Epithelial cell of prostate (primary cell): Measurements from ENCODE around the gene ASAP3.
"Not testable (repeated sequence)": the region's sequence is repeated elsewhere in the genome, so short reads cannot be mapped to it uniquely, and the experiment has no call there.

Source experiments
- DNase-seq: peaks from one replicate; pipeline ENCODE4 v3.0.0-alpha.2; 2011; ENCODE audit warnings: low read depth, low spot score
- H3K27ac ChIP-seq: fragments of 450-650 bp; 2 replicates; pipeline ENCODE4 v1.5.1; 2017; ENCODE audit warnings: mild to moderate bottlenecking

ASAP3 gene

DNA sequence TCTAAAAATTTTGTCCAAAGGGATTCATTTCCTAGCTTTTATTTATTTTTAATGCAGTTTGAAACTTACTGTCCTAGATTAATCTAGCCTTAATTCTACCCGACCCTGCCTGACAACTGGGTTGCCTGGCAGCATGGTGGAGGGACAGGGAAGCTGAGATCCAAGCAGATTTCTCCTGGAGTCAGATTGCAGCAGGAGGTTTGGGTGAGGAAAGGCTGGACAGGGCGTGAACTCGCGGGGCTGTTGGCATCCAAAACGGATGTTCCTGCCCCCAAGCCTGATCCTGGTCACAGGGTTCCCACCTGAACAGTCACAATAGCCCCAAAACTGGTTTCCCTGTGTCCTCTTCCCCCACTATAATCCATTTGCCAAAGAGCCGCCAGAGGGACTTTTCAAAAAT lies 82.7 kb downstream of the ASAP3 start:
- no peak for DNase-seq
- H3K27ac ChIP-seq = peak overlapping the region; percentile 91

DNA sequence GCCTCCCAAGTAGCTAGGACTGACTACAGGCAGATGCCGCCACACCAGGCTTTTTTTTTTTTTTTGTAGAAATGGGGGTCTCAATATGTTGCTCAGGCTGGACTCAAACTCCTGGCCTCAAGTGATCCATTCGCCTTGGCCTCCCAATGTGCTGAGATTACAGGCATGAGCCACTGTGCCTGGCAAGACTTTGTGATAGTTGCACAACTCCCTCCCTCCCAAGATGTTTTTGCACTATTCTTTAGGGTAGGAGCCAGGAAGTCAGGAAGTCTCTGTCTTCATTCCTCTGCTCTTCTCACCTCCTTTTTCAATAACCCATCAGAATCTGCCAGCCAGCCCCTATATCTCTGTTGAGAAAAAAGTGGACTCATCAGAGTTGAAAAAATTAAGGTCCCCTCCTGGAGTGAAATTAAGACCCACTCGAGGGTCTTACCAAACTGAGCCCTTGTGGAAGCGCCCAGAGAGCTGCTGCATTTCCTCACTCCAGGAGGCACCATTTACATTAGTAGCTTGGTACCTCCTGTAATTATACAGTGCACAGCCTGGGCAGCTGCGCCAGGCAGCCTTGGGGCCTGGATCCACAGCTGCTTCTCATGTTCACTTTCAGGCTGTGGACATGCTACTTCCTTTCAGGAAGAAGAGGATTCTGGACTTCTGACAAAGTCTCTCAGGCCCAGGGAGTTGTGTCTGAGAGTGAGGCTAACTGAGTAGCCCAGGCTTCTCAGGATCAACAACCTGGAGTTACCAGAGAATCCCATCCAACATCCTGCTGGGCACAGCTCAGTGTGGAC lies 83.5 kb downstream of the ASAP3 start:
- H3K27ac ChIP-seq = peak overlapping the region; percentile 2
- DNase-seq = no peak

DNA sequence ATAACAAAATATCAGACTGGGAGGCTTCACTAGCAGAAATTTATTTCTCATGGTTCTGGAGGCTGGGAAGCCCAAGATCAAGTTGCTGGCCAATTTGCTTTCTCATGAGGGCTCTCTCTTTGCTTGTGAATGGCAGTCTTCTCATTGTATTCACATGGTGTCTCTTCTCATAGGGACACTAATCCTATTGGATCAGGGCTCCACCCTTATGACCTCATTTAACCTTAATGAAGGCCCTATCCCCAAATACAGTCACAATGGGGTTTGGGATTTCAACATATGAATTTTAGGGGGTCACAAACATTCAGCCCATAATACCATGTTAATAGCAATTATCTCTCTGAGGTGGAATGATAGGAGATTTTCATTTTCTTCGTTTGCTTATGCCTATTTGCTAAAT lies 84.8 kb downstream of the ASAP3 start:
- H3K27ac ChIP-seq = no peak overlapping the region
- DNase-seq = no peak

DNA sequence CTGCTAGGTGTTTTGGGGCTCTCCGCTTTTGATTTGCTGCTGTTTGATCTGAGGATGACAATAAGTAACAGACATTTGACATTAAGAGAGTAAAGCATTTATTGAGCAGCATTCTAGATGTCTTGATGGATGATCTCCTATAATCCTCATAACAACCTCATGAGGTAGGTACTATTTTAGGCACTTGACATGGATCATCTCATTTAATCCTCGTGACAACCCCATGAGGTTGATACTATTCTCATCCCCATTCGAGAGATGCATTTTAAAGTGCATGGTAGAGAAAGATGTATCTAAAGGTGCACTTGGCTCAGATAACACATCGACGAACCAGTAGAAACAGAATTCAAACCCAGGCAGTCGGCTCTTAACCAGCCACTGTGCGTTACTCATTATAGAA lies 86.1 kb downstream of the ASAP3 start:
- DNase-seq = no peak
- H3K27ac ChIP-seq = no peak overlapping the region

DNA sequence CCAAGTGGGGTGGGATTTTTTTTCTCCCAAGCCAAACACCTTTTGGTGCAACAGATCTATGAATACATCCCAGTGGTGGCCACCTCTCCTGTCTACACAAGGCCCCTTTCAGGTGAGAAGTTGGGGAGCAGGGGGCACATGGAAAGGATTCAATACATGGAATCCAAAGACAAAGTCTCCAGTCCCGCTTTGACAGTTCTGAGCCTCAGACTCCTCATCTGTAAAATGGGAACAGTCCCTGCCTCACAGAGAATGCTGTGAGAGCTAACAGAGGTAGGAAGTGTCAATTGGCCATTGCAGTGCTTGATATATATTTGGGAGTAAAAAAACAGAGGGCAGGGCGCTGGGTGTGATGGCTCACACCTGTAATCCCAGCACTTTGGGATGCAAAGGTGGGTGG lies 87.6 kb downstream of the ASAP3 start:
- H3K27ac ChIP-seq = no peak overlapping the region
- DNase-seq = no peak

DNA sequence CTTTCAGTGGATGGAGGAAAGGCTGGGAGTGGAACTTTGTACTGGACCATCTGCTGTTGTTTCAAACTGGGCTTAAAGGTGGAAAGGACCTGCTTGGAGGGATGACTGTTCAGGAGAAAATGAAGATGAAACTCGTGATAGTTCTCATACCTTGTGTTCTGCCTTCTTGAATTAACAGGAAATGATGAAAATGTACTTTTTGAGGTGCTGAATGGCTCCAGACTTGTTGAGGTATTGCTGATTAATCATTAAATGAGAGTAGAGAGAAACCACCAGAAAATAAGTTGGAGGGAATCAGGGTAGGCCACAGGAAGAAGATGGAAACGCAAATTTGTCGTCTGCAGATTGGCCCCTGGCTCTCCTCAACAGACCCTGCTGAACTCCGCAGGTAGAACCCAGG lies 88.1 kb downstream of the ASAP3 start:
- H3K27ac ChIP-seq = no peak overlapping the region
- no peak for DNase-seq

DNA sequence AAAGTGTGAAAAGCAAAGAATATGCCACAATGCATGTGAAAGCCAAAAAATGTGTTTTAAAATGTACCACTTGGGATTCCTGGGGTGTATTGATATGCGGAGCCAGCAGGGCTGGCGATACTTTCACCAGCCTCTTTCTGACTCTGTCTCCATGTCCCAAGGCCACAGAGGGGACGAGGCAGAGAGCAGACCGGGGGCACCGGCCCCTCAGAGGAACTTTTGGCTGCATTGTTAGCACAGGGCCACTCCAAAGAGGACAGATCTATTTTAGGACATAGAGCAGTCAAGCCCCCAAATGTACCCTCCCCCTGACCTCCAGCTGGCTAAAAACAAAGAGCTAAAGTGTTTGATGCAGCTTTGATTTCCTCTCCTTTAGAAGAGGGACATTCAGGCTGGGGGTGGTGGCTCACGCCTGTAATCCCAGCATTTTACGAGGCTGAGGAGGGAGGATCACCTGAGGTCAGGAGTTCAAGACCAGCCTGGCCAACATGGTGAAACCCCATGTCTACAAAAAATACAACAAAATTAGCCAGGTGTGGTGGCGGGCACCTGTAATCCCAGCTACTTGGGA lies 88.7 kb downstream of the ASAP3 start:
- DNase-seq = no peak
- H3K27ac ChIP-seq = no peak overlapping the region

DNA sequence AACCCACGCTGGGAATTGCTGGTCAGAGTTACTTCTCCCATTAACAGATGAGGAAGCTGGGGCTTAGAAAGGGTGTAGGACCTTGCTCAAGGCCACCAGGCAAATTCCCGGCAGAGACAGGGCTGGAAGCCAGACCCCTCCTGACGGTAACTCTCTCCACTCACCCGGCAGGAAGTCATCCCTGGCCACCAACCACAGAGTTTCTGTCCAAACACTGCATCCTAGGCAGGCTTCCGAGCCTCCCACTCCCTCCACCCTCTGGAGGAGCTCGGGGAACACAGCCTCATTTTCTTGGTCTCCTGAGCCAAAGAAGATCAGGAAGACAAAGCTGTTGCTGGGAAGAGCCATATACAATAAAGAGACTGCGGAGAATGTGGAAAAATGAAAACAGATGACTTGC lies 89.3 kb downstream of the ASAP3 start:
- DNase-seq = no peak
- no peak overlapping the region for H3K27ac ChIP-seq

DNA sequence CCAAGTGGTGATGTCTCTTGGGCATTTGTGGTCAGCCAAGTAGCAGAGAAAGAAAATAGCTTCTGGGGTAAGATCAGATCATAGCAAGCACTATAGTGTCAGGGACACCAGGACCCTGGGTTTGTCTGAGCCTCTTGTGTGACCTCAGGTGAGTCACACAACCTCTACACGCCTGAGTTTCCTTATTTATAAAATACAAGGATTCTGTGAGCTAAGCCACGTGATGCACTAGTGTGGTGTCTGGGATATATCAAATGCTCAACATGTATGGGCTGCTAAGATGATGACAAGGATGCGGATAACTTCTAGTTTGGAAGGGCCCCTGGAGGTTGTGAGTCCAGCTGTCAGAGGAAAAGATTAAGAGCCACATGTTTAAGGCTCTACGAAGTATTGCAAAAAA lies 89.8 kb downstream of the ASAP3 start:
- DNase-seq = no peak
- H3K27ac ChIP-seq = no peak overlapping the region

DNA sequence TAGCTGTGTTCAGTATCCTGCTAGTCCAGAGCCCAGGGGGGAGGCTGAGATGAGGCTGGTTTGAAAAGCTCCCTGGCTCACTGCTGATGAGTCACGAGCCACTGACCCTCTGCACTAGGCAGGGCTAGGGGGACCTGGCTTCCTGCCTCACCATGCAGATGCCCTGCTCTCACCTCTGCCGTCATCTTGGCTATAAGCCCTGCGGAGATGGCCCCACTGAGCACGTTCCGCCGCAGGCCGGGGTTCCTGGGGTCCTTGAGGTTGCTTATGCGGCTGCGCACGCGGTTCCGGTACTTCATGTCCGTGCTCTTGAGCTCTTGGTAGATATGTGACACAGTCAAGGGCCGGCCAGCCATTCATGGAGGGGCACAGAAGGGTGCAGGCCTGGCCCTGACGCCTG lies 90.3 kb downstream of the ASAP3 start:
- no peak overlapping the region for H3K27ac ChIP-seq
- DNase-seq = no peak

DNA sequence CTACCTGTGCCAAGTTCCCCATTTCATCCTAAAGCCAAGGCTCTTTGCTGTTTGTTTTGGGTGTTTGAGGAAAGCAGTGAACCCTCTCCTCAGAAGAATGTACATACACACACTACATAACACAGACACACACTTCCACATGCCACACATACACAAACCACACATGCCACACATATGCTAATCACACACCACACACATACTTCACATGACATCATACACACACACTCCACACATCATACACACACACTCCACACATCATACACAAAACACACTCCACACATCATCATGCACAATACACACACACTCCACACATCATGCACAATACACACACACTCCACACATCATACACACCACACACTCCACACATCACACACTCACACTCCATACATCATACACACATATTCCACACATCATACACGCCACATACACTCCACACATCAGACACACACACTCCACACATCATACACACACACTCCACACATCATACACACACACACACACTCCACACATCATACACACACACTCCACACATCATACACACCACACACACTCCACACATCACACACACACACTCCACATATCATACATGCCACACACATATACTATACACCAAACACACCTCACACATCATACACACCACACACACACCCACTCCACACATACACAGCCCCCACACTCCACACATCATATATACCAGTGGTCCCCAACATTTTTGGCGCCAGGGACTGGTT lies 91.7 kb downstream of the ASAP3 start:
- DNase-seq = no peak
- H3K27ac ChIP-seq = no peak overlapping the region

DNA sequence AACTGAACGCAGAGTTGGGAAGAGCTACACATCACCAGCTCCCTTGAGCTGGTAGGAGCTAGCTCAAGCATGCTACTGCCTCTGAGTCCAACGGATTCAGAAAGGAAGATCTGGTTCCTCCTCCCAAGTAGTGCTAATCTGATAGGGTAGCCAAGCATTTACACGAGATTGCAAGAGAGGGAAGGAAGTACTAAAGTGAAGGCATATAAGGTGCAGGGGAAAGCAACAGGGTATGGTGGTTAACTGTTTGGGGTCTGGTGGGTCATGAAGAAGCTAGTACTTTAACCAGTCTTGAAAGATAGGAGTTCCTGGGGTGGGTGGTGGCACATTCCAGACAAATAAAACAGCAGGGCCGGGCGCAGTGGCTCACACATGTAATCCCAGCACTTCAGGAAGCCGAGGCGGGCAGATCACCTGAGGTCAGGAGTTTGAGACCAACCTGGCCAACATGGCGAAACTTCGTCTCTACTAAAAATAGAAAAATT lies 94.1 kb downstream of the ASAP3 start:
- DNase-seq = no peak
- H3K27ac ChIP-seq = no peak overlapping the region

DNA sequence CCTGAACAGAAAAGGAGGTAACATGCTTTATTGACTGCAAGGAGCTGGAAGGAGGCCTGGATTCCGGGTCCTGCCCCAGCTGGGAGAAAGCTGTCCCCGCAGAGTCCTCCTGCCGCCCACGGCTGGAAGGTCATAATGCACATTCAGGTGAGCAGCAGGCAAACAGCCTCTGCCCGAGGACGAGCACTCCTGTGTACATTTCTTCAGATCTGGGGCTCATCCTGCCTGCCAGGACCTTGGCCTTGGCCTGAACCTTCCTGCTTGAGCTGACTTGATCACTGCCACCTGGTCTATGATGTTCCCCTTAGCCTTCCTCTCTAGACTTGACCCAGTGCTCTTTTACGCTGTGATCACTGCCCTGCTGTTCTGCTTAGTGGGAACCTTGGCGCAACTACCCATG lies 96.5 kb downstream of the ASAP3 start:
- DNase-seq = no peak
- H3K27ac ChIP-seq = no peak overlapping the region

DNA sequence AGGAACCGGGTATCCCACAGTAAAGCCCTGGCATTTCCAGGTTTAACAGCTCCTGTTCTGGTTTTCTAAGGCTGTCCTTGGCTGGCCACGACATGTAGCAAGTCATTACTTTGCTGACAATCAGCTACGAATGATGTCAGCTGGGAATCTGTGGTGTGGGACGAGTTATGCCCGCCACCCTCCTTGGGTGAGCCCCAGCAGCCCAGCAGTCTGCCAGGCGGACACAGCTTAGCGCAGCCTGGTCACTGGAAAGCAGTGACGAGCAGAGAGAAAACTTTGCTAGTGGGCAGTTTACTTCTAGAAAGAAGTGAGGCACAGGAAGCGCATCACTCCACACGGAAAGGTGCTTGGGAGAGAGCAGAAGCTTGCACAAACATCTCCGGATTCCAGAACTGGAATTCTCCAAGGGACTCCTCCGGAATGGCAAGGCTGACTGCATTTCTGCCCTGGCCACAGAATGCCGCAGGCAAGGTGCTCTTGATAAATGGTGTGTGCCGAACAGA lies 98.8 kb downstream of the ASAP3 start:
- DNase-seq = no peak
- peak overlapping the region; percentile 62 for H3K27ac ChIP-seq

DNA sequence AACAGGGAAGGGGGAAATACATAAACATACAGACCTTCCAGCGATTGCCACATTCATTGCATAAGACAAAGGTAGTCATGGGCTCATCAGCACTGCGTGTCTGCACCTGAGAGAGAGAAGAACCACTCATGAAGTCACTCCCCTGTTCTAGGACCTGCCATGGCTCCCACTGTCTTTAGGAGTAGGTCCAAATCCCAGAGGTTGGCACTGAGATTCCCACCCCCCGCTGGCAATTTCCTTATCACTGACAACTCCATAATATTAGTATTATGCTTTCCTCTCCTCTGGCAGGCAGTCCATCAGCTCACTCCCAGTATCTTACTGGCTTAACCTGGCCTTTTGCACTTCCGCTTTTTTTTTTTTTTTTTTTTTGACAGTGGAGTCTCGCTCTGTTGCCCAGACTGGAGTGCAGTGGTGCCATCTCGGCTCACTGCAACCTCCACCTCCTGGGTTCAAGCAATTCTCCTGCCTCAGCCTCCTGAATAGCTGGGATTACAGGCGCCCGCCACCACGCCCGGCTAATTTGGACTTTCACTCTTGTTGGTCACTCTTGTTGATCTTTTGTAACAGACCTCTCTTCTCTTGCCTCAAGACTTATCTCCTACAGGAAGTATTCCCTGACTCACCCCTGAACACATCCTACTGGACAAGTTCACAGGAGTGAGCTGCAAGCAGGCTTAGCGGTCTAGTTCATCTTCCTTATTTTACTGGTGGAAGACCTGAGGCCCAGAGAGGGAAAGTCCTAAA lies 99.5 kb downstream of the ASAP3 start:
- peak; percentile 62 for DNase-seq
- H3K27ac ChIP-seq = peak overlapping the region; percentile 62

DNA sequence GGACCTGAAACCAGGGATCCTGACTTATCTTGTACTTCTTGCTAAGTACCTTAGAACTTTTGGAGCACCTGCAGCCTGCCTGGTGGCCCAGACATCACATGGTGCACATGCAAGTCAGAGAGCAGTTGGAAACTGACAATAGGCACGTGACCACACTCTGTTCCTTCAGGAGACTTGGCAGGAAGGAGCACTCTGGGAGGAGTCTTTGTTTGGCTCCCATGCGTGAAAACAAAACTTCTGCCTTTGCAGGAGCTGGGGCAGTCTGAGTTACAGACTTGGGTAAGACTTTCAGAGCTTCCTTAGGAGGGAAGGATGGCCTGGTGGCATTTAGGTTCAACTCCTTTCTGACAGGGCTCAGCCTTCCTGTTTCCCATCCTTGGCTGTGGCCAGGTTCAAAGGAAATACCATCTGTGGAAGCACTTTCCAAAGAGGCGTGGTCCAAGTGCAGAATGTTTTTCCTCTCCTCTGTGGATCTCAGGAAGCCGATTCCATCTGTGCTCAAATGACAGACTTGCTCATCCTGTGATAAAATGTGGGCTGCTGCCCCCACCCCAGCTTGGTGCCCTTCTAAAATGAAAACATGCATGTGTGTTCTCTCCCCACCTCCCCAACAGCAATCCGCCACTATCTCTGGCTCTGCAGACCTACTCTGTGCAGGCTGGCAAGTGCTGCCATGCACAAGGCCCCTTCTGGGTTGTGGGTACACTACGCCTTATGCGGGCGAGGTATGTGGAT lies 100.2 kb downstream of the ASAP3 start:
- no peak for DNase-seq
- H3K27ac ChIP-seq = peak overlapping the region; percentile 62

DNA sequence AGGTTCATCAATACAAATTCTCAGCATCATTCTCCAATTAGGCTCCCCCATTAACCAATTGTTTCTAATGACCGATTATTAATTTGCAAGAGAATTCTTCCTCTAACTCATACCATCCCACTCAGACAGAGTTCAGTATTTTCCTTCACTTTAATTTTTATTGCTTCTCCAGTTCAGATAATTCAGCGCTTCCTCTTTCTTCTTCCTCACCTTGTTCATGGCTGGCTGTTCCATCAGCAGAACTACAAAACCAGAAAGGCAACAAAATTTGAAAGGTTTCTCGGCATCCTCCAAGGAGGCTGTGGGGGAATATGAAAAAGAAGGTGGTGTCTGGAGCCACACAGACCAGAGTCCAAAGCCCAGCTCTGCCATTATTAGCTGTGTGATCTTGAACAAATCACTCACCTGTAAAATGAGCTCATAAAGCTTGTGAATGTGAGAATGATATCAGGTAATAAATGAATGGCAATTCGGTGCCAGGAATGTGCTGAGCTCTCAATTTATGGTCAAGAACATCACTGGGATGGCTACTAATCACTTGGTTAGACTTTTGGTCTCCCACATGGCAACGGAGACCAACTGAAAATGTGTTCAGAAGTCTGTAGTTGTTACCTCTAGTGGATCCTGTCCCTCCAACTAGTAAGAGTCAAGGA lies 102.6 kb downstream of the ASAP3 start:
- no peak for DNase-seq
- no peak overlapping the region for H3K27ac ChIP-seq

DNA sequence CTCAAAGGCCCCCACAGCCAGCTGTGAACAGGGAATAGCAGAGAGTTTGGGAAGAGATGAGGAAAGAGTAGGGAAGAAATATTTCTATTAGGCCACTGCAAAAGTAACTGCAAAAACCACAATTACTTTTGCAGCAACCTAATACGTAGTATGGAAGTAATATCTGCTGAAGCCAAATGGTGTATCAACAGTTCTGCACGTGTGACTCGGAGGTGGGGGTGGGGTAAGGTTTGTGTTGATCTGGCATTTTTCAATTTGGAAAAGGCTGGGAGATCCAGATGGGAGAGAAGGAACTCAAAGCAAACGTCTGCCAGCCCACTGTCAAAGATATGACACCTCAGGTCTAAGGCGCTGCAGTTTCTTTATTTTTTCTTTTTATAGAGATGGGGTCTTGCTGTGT lies 103.3 kb downstream of the ASAP3 start:
- no peak for DNase-seq
- no peak overlapping the region for H3K27ac ChIP-seq

DNA sequence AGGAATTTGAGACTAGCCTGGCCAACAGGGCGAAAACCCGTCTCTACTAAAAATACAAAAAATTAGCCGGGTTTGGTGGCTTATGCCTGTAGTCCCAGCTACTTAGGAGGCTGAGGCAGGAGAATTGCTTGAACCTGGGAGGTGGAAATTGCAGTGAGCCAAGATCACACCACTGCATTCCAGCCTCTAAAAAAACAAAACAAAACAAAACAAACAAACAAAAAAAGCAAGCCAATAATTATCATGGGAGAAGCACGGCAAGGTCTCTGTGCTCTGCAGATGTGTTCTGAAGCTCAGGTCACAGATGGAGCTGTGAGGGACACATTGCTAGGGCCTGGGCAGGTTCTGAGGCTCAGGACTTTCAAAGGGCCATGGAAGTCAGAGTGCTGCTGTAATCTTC lies 103.7 kb downstream of the ASAP3 start:
- not testable (repeated sequence) for H3K27ac ChIP-seq, DNase-seq
